ENCODE results near the gene DHTKD1. TPM values are rescaled to one million over a fixed set of nuclear protein-coding genes. Genes with fewer than 3 reads are reported as not detected.

DHTKD1 gene
- total RNA-seq, 1 experiment from 2014 or later = 53.2 TPM

GRCh38 chr10:12160664-12161063 lies 91.9 kb downstream of the DHTKD1 start:
- no peak for TF ChIP-seq CTCF (conservative IDR thresholded peaks at IDR 0.05)
- no peak overlapping the region for H2AFZ ChIP-seq (ENCODE audit: low read length)
- H4K20me1 ChIP-seq (ENCODE audit: control insufficient read depth, insufficient read depth, insufficient read length) = no peaks in the 10 kb centered on the region
- Mint-ChIP-seq H3K36me3 (ENCODE audit: insufficient read depth in 1 of 3, low read depth in 3 of 3) (peaks cover 14 to 70% (median 53%) of the 10 kb centered on the region in 3 experiments; a peak in 6 of 7 replicates), H3K9me3 (no peaks in the 10 kb centered on the region), H3K27ac (peak overlapping the region in 1 of 3 experiments; percentile 81; a peak in 2 of 7 replicates), H3K4me1 (peaks cover 0 to 3% of the 10 kb centered on the region in 2 experiments; a peak in 2 of 4 replicates), H3K4me3 (no peak overlapping the region), H3K27me3 (ENCODE audit: low read depth) (no peaks in the 10 kb centered on the region)
- H2BK5ac ChIP-seq (ENCODE audit: insufficient read length, low read length) = no peak overlapping the region
- H2AK5ac ChIP-seq (ENCODE audit: insufficient read length, low read length) = no peak overlapping the region
- no peak overlapping the region for H3K27ac ChIP-seq (ENCODE audit: insufficient read length, low read depth, low read length)
- H3K23ac ChIP-seq (ENCODE audit: insufficient read length, low read depth, low read length) = no peak overlapping the region
- H3K56ac ChIP-seq (ENCODE audit: insufficient read length, low read depth, low read length) = no peak overlapping the region
- H3K4me1 ChIP-seq (ENCODE audit: insufficient read depth, low read length) = no peaks in the 10 kb centered on the region
- H3K4ac ChIP-seq (ENCODE audit: low read depth, low read length) = no peak overlapping the region
- no peak overlapping the region for H3K14ac ChIP-seq (ENCODE audit: insufficient read depth, low read length)
- no peaks in the 10 kb centered on the region for H3K79me2 ChIP-seq (ENCODE audit: insufficient read depth, low read length)
- no peak overlapping the region for H4K5ac ChIP-seq (ENCODE audit: insufficient read length, low read depth, low read length)
- no peak overlapping the region for H3K9ac ChIP-seq (ENCODE audit: extremely low read depth, insufficient read length, low read length)
- H4K8ac ChIP-seq (replicated peaks; ENCODE audit: insufficient read length, low read depth, low read length) = no peak overlapping the region
- no peak overlapping the region for H2BK12ac ChIP-seq (ENCODE audit: insufficient read length, low read depth, low read length)
- no peaks in the 10 kb centered on the region for H3K27me3 ChIP-seq (ENCODE audit: insufficient read depth, low read length)
- no CpG with 5 or more reads among the region's 5 CpGs for WGBS (ENCODE audit: extremely low coverage, insufficient read length, low lambda C conversion rate)
- H2BK20ac ChIP-seq (ENCODE audit: low read depth, low read length, poor library complexity, severe bottlenecking) = no peak overlapping the region
- H3K79me1 ChIP-seq (ENCODE audit: insufficient read depth, low read depth, low read length, poor library complexity, severe bottlenecking) = no peaks in the 10 kb centered on the region
- no peak overlapping the region for H2BK15ac ChIP-seq (ENCODE audit: low read depth, low read length)
- no peak overlapping the region for H3K4me2 ChIP-seq (ENCODE audit: insufficient read depth, insufficient read length, low read length)
- H3K9me3 ChIP-seq (ENCODE audit: control insufficient read depth, low read depth, low read length) = no peaks in the 10 kb centered on the region
- H4K91ac ChIP-seq (ENCODE audit: insufficient read length, low read depth, low read length) = no peak overlapping the region
- H3K18ac ChIP-seq (ENCODE audit: insufficient read length, low read depth, low read length) = no peak overlapping the region
- H3T11ph ChIP-seq (ENCODE audit: low read length) = no peak overlapping the region
- H3K23me2 ChIP-seq (ENCODE audit: insufficient read length, low read depth, low read length, poor library complexity, severe bottlenecking) = no peaks in the 10 kb centered on the region
- DNase-seq = no peak
- H2BK120ac ChIP-seq (ENCODE audit: low read depth, low read length, poor library complexity, severe bottlenecking) = no peak overlapping the region
